Smooth muscle cell (in vitro differentiated cells): Measurements from ENCODE around the gene STXBP5L. TPM values are rescaled to one million over a fixed set of nuclear protein-coding genes. Genes with fewer than 3 reads are reported as not detected.

Experiments used
- DNase-seq: peaks from one replicate; lab custom pipeline; 2025; ENCODE audit not compliant: unreplicated experiment; lab: John Stamatoyannopoulos, UW
- H2AFZ ChIP-seq: fragments of 200-600 bp; sonication (generic); 2 replicates; pipeline ENCODE4 v1.6.0; 2016; ENCODE audit warnings: antibody characterized with exemption, low read depth, mild to moderate bottlenecking
- H3F3A ChIP-seq: fragments of 200-600 bp; sonication (generic); 2 replicates; pipeline ENCODE4 v1.6.0; 2017; ENCODE audit warnings: antibody characterized with exemption, low read depth
- H3K27ac ChIP-seq: fragments of 200-600 bp; sonication (generic); 2 replicates; pipeline ENCODE4 v1.5.1; 2016; ENCODE audit warnings: low read depth, mild to moderate bottlenecking
- H3K27me3 ChIP-seq: fragments of 200-600 bp; sonication (generic); 2 replicates; pipeline ENCODE4 v1.6.1; 2016; ENCODE audit warnings: low read depth, mild to moderate bottlenecking
- H3K36me3 ChIP-seq: fragments of 200-600 bp; sonication (generic); 2 replicates; pipeline ENCODE4 v1.5.1; 2016; ENCODE audit warnings: low read depth
- H3K4me1 ChIP-seq: fragments of 200-600 bp; sonication (generic); 2 replicates; pipeline ENCODE4 v1.5.1; 2016; ENCODE audit warnings: low read depth
- H3K4me2 ChIP-seq: fragments of 200-600 bp; sonication (generic); 2 replicates; pipeline ENCODE4 v1.6.0; 2016; ENCODE audit warnings: mild to moderate bottlenecking
- H3K4me3 ChIP-seq: fragments of 200-600 bp; sonication (generic); 2 replicates; pipeline ENCODE4 v1.5.1; 2016; ENCODE audit warnings: mild to moderate bottlenecking
- H3K79me2 ChIP-seq: fragments of 200-600 bp; sonication (generic); 2 replicates; pipeline ENCODE4 v1.6.0; 2016; ENCODE audit warnings: low read depth, mild to moderate bottlenecking
- H3K9ac ChIP-seq: fragments of 200-600 bp; sonication (generic); 2 replicates; pipeline ENCODE4 v1.6.0; 2016; ENCODE audit warnings: low read depth
- H3K9me3 ChIP-seq: fragments of 200-600 bp; sonication (generic); replicated peaks from 2 replicates; pipeline ENCODE4 v1.5.1; 2016; ENCODE audit warnings: low read depth
- H4K20me1 ChIP-seq: fragments of 200-600 bp; sonication (generic); 2 replicates; pipeline ENCODE4 v1.6.0; 2016; ENCODE audit warnings: low read depth
- WGBS: methylation state at CpG from one replicate; pipeline ENCODE4 v1.1.7; 2016; ENCODE audit warnings: low lambda C conversion rate; 5-methylcytosine and 5-hydroxymethylcytosine counted together
- microRNA-seq: library from miRNA; unstranded; fragments of <30 nt; microRNA quantifications from one replicate; pipeline ENCODE4, GENCODE V29; 2016; ENCODE audit warnings: borderline number of aligned reads
- polyA plus RNA-seq: library from polyadenylated mRNA; unstranded; fragments of >200 nt; fragmentation: Nextera tagmentation; extraction: Ambion mirVana; gene quantifications from 2 replicates; pipeline ENCODE4 v1.2.1, GENCODE V29; 2016
- small RNA-seq: library from RNA; depleted of rRNA; stranded (forward); fragments of <200 nt; gene quantifications from one replicate; pipeline ENCODE3, GENCODE V24; 2014
- total RNA-seq: library from RNA; depleted of rRNA; stranded (reverse); fragments of >200 nt; gene quantifications from 2 replicates; pipeline ENCODE4 v1.2.3, GENCODE V29; 2014
- TF ChIP-seq, protein P1 (sequence below): fragments of 200-600 bp; sonication (generic); IDR thresholded peaks from 2 replicates; pipeline ENCODE4 v1.5.1; 2017; ENCODE audit warnings: borderline replicate concordance, mild to moderate bottlenecking, antibody characterized with exemption; ENCODE audit not compliant: insufficient read depth, poor library complexity, severe bottlenecking

The STXBP5L gene
- total and polyA plus RNA-seq, 2 experiments from 2014 or later, result 3.3 to 10.3 TPM

DNA sequence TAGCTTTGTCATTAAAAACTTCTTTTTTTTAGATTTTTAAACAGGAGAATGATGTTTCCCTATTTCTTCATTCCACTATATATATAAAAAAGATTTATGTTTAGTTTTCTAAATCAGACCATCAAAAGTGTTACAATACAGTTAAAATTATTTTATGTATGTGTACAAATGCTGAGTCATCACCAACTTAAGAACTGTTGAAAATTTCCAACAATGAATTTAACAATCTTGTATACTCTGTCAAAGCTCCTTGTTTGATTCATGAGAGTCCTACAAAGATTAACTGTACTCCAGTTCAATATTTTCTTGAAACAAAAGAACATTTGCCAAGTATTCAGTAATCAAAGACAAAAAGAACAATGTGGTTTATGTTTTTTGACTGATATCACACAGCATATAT, 555.7 kb downstream of the STXBP5L start:
- TF ChIP-seq, protein P1, sequence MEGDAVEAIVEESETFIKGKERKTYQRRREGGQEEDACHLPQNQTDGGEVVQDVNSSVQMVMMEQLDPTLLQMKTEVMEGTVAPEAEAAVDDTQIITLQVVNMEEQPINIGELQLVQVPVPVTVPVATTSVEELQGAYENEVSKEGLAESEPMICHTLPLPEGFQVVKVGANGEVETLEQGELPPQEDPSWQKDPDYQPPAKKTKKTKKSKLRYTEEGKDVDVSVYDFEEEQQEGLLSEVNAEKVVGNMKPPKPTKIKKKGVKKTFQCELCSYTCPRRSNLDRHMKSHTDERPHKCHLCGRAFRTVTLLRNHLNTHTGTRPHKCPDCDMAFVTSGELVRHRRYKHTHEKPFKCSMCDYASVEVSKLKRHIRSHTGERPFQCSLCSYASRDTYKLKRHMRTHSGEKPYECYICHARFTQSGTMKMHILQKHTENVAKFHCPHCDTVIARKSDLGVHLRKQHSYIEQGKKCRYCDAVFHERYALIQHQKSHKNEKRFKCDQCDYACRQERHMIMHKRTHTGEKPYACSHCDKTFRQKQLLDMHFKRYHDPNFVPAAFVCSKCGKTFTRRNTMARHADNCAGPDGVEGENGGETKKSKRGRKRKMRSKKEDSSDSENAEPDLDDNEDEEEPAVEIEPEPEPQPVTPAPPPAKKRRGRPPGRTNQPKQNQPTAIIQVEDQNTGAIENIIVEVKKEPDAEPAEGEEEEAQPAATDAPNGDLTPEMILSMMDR, result no peak
- H3F3A ChIP-seq, result no peaks in the 10 kb centered on the region
- no peaks in the 10 kb centered on the region for H3K4me1 ChIP-seq
- no peak overlapping the region for H2AFZ ChIP-seq
- no peaks in the 10 kb centered on the region for H3K79me2 ChIP-seq
- no peaks in the 10 kb centered on the region for H3K9me3 ChIP-seq
- H4K20me1 ChIP-seq, result no peaks in the 10 kb centered on the region
- no peak for DNase-seq
- no peaks in the 10 kb centered on the region for H3K36me3 ChIP-seq
- H3K4me2 ChIP-seq, result no peak overlapping the region
- H3K4me3 ChIP-seq, result no peak overlapping the region
- H3K9ac ChIP-seq, result no peak overlapping the region
- no peaks in the 10 kb centered on the region for H3K27me3 ChIP-seq
- no peak overlapping the region for H3K27ac ChIP-seq

DNA sequence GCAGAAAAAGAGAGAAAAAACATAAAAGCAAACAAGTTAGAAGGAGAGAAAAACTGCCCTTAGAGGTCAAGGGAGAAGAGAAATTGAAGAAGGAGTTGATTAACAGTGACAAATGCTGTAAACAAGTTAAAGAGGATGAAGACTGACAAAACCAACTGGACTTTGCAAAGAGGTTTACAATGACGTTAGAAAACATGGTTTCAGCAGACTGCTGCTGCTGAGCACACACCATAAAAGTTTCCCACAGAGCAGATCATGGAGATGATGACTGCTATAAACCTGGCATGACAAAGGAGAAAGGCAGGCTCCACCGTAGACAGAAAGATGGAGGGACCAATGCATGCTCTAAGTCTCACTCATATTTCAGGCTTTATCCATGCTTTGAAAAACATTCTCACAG, 559.1 kb downstream of the STXBP5L start:
- no peak overlapping the region for H3K27ac ChIP-seq
- no peaks in the 10 kb centered on the region for H3K4me1 ChIP-seq

DNA sequence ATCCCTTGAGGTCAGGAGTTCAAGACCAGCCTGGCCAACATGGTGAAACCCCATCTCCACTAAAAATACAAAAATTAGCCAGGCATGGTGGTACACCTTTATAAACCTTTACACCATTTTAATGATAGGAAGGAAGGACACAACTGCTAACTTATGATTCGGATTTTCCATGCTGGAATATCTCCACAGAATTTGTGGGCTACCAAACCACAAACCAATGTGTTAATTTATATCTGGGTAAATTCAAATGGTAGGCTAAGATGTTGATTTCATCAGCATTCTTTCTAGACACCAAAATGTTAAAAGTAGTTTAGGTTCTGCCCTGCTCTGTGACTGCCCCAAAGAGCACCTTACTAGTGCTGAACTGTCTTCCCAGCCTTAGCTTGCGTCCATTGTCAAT, 565.0 kb downstream of the STXBP5L start:
- 98% methylated on average over 2 of the region's 2 CpGs for WGBS
- TF ChIP-seq, protein P1, result no peak

More for the DNA sequence above, 559.1 kb downstream of the STXBP5L start:
- TF ChIP-seq, protein P1, result no peak
- no peaks in the 10 kb centered on the region for H3K79me2 ChIP-seq
- H3K9ac ChIP-seq, result no peak overlapping the region
- H3F3A ChIP-seq, result no peaks in the 10 kb centered on the region
- DNase-seq, result no peak
- no peaks in the 10 kb centered on the region for H3K9me3 ChIP-seq
- H3K4me2 ChIP-seq, result no peak overlapping the region
- H2AFZ ChIP-seq, result no peak overlapping the region
- H3K27me3 ChIP-seq, result no peaks in the 10 kb centered on the region
- H3K36me3 ChIP-seq, result no peaks in the 10 kb centered on the region
- H3K4me3 ChIP-seq, result no peak overlapping the region
- WGBS, result 57% methylated on average over 2 of the region's 2 CpGs
- no peaks in the 10 kb centered on the region for H4K20me1 ChIP-seq

More for the DNA sequence above, 565.0 kb downstream of the STXBP5L start:
- no peaks in the 10 kb centered on the region for H3F3A ChIP-seq
- no peak overlapping the region for H3K9ac ChIP-seq
- H3K27ac ChIP-seq, result no peak overlapping the region
- no peak for DNase-seq
- H3K4me2 ChIP-seq, result no peak overlapping the region
- H2AFZ ChIP-seq, result no peak overlapping the region
- no peaks in the 10 kb centered on the region for H3K27me3 ChIP-seq
- no peaks in the 10 kb centered on the region for H4K20me1 ChIP-seq
- H3K4me3 ChIP-seq, result no peak overlapping the region
- H3K9me3 ChIP-seq, result no peaks in the 10 kb centered on the region
- H3K79me2 ChIP-seq, result no peaks in the 10 kb centered on the region
- no peaks in the 10 kb centered on the region for H3K4me1 ChIP-seq
- H3K36me3 ChIP-seq, result no peaks in the 10 kb centered on the region

Small RNA genes lying within 50 kb of the gene (microRNA-seq; reads per million reads assigned to microRNA genes)
- gene MIR5682, result not detected

Small RNA genes lying within 50 kb of the gene (small RNA-seq; reads per million reads assigned to genes)
- 0.18 reads per million for gene MIR5682

Other genes with a start within 250 kb of the STXBP5L start
- gene HGD, start 226.0 kb upstream of the STXBP5L start, total RNA-seq, result 3.8 and 5.1 TPM in 2 replicates
- 8.8 and 10.9 TPM in 2 replicates for gene HGD, start 226.0 kb upstream of the STXBP5L start, polyA plus RNA-seq
- gene RABL3, start 165.7 kb upstream of the STXBP5L start, total RNA-seq, result 29.3 and 33.5 TPM in 2 replicates
- gene RABL3, start 165.7 kb upstream of the STXBP5L start, polyA plus RNA-seq, result 27.0 and 29.5 TPM in 2 replicates
- 17.6 and 18.8 TPM in 2 replicates for gene GTF2E1, start 165.5 kb upstream of the STXBP5L start, total RNA-seq
- gene GTF2E1, start 165.5 kb upstream of the STXBP5L start, polyA plus RNA-seq, result 15.8 and 17.0 TPM in 2 replicates